ENCODE data around the gene SEPHS2.
"Not testable (repeated sequence)": the region's sequence is repeated elsewhere in the genome, so short reads cannot be mapped to it uniquely, and the experiment has no call there.

Gene SEPHS2

GRCh38 chr16:30445408-30446202 is at the start of gene SEPHS2:
Gene SEPHS2, minus strand, starts transcription at chr16:30445874. Its CDS starts 147 bp downstream, at chr16:30445727.
- in situ Hi-C loops (cut with MboI; ENCODE audit: low sequenced_read_pairs), result loop anchor here (25.0 kb wide), 1 partner anchor 192 kb away; no protein-coding TSS in a partner anchor

DNA sequence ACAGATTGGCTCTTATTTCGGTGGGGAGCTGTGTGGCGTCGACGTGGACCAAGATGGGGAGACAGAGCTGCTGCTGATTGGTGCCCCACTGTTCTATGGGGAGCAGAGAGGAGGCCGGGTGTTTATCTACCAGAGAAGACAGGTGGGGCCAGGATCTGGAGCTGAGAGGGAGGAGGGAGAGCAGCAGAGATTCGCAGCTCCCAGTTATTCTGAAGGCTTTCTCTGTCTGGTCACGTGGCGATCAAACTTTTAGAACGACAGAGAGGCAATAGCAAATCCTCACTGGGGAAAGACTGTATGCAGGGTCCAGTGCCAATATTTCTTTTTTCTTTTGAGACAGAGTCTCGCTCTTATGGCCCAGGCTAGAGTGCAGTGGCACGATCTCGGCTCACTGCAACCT is 49.0 kb upstream of the SEPHS2 start:
- in situ Hi-C loops (cut with MboI; ENCODE audit: low sequenced_read_pairs), result no loop called here

GRCh38 chr16:30493941-30494488 is 48.3 kb upstream of the SEPHS2 start:
- in situ Hi-C loops (cut with MboI; ENCODE audit: low sequenced_read_pairs), result no loop called here

DNA sequence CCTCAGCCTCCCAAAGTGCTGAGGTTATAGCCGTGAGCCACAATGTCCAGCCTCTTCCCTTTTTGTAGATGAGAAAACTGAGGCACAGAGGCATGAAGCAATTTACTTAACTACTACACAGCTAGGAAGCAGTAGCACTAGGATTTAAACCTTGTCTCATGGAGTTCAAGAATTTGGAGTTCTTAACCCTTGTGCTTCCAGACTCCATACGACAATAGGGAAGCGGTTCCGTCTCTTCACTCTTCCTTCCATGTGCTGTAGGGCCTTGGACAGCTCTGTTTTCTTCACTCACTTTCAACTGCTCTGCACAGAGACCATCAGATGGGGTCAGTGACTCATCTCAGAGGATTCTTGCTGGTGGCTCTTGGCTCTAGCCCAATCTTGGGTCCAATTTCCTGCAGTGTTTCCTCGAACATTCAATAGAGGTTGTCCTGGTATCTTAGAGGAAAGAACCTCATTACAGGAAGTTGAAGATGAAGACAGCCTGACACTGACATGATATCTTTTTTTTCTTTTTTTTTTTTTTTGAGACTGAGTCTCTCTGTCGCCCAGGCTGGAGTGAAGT is 46.2 kb upstream of the SEPHS2 start:
- in situ Hi-C loops (cut with MboI; ENCODE audit: low sequenced_read_pairs), result no loop called here

DNA sequence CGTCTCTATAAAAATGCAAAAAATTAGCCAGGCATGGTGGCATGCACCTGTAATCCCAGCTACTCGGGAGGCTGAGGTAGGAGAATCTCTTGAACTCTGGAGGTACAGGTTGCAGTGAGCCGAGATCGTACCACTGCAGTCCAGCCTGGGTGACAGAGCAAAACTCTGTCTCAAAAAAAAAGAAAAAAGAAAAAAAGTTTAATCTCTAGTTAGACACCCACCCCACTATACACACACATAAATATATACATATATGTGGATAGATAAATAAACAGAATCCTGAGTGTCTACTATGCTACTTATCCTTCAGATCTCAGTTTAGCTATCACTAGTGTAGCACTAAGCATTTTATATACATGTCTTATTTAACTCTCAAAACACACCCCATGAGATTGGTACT is 45.6 kb upstream of the SEPHS2 start:
- in situ Hi-C loops (cut with MboI; ENCODE audit: low sequenced_read_pairs), result no loop called here

DNA sequence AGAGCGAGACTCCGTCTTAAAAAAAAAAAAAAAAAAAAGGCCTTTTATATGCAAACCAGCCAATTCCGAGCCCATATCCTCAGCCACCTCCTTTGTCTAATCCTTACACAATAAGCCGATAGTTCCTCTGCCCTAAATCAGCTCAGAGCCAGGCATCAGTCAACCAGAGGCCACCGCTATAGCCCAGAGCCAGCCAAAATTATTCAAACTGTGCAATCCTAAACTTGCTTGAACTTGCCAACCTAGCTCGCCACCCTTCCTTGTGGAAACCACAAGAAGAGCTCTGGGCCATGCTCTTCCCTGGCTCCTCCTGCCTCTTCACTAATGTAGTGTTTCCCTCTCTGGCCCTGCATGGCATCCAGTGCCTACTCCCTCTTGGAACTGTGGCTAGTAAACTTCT is 44.5 kb upstream of the SEPHS2 start:
- in situ Hi-C loops (cut with MboI; ENCODE audit: low sequenced_read_pairs), result no loop called here

GRCh38 chr16:30488764-30489605 is 43.3 kb upstream of the SEPHS2 start:
- in situ Hi-C loops (cut with MboI; ENCODE audit: low sequenced_read_pairs), result no loop called here

DNA sequence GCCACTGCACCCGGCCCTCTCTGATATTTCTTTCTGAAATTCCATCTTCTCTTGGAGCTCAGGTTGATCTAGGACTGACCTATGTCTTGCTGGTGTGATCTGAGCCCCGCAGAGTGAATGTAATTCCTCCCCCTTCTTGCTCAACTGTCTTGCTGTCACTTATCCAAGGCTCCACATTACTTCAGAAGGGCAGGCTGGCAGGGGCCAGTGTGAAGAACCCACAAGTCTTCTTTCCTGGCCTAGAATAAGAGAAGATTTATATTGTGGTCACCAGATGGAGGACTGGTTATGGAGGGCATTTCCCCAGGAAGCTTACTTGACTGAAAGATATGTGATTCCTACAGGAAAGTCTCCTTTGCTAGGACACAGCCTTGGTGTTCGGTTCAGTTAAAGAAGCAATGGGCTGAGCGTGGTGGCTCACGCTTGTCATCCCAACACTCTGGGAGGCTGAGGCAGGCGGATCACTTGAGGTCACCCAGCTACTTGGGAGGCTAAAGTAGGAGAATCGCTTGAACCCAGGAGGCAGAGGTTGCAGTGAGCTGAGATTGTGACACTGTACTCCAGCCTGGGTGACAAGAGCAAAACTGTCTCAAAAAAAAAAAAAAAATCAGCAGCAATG is 40.3 kb upstream of the SEPHS2 start:
- in situ Hi-C loops (cut with MboI; ENCODE audit: low sequenced_read_pairs), result no loop called here

GRCh38 chr16:30484887-30485286 is 39.2 kb upstream of the SEPHS2 start:
- in situ Hi-C loops (cut with MboI; ENCODE audit: low sequenced_read_pairs), result no loop called here

GRCh38 chr16:30482366-30482765 is 36.7 kb upstream of the SEPHS2 start:
- in situ Hi-C loops (cut with MboI; ENCODE audit: low sequenced_read_pairs), result no loop called here

- in situ Hi-C loops (cut with MboI; ENCODE audit: low sequenced_read_pairs), result no loop called here
Measured at GRCh38 chr16:30481381-30481780, 35.7 kb upstream of the SEPHS2 start.

DNA sequence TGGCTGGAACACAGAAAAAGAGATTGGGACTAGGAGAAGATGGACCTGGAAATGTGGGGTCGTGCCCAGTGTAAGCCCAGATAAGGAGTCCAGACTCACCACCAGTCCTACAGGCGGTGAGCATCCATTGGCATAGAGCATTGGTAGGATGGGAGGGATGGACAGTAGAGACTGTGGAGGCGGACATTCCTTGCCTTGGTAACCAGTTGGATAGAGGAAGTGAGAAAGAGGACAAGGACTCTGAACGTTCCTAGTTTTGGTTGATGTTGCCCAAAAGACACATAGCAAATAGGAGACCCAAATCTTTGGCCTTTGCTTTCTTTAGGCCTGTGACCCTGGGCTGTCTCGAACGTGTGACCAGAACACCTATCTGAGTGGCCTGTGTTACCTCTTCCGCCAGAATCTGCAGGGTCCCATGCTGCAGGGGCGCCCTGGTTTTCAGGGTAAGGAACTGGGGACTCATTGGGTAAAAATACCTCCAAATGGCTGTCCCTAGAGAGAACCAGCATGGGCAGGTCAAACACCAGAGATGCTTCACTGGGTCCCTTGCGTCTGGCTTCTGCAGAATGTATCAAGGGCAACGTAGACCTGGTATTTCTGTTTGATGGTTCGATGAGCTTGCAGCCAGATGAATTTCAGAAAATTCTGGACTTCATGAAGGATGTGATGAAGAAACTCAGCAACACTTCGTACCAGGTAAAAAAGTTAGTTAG is 33.2 kb upstream of the SEPHS2 start:
- in situ Hi-C loops (cut with MboI; ENCODE audit: low sequenced_read_pairs), result no loop called here

DNA sequence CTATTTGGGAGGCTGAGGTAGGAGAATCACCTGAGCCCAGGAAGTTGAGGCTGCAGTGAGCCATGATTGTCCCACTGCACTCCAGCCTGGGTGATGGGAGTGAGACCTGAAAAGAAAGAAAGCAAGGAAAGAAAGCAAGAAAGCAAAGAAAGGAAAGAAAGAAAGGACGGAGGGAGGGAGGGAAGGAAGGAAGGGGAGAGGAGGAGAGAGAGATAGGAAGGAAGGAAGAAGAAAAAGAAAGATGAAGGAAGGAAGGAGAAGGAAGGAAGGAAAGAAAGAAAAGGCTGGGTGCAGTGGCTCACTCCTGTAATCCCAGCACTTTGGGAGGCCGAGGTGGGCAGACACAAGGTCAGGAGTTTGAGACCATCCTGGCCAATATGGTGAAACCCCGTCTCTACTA is 32.1 kb upstream of the SEPHS2 start:
- in situ Hi-C loops (cut with MboI; ENCODE audit: low sequenced_read_pairs), result not testable (repeated sequence)

DNA sequence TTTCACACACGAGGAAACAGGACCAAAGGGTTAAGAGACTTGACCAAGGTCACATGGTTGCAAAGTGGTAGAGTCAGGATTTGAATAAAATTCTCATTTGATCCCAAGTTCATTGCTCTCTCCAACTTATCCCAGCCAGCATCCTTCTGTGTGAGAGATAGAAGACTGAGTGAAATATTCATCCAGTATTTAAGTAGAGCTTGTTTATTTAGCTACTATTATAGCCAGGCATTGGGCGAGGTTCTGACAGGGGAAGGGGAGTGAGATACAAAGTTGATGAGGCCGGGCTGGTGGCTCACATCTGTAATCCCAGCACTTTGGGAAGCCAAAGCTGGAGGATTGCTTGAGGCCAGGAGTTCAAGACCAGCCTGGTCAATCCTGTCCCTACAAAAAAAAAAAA is 31.3 kb upstream of the SEPHS2 start:
- in situ Hi-C loops (cut with MboI; ENCODE audit: low sequenced_read_pairs), result no loop called here

- in situ Hi-C loops (cut with MboI; ENCODE audit: low sequenced_read_pairs), result no loop called here
Measured at GRCh38 chr16:30474684-30475083, 29.0 kb upstream of the SEPHS2 start.

DNA sequence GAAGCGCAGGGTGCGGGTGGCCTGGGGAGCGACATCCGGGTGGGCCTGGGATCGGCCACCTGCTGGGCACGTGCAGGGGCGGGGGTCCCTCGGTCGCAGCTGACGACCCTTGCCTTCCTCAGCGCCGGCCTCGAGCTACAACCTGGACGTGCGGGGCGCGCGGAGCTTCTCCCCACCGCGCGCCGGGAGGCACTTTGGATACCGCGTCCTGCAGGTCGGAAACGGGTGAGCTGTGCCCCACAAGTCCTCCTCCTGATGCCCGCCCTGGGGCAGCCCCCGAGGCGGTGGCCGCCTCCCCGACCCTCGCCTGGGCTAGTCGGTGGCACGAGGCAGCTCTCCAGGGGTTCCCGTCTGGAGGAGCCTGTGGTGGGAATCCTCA is 28.4 kb upstream of the SEPHS2 start:
- in situ Hi-C loops (cut with MboI; ENCODE audit: low sequenced_read_pairs), result no loop called here

- in situ Hi-C loops (cut with MboI; ENCODE audit: low sequenced_read_pairs), result no loop called here
Measured at GRCh38 chr16:30473231-30474073, 27.8 kb upstream of the SEPHS2 start.

DNA sequence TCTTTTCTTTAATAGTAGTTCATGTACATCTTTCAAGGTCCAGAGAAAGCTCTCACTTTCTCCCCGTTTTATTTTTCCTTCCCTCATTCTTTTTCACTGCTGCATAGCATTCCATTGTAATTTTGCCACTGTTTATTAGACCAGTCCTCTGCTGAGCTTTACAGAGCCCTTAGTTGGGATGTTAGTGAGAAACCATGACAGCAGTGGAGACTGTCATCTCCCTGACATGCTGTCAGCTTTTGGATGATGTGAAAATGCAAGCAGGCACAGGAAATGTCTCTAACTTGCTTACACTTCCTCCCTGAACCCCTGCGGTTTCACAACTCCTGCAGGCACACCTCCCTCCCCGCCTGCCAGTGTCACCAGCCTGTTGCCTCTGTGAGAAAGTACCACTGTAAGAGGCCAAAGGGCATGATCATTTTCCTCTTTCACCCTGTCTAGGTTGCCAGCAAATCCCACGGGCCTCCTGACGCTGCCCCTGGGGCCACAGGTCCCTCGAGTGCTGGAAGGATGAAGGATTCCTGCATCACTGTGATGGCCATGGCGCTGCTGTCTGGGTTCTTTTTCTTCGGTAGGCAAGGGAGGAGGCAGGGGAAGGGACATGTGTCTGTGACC is 26.8 kb upstream of the SEPHS2 start, which contains the start of gene ITGAL:
ITGAL (plus strand) TSS at position 415 of the 615 bp plus-strand sequence; CDS start at position 511, 96 bp downstream.
- in situ Hi-C loops (cut with MboI; ENCODE audit: low sequenced_read_pairs), result no loop called here

DNA sequence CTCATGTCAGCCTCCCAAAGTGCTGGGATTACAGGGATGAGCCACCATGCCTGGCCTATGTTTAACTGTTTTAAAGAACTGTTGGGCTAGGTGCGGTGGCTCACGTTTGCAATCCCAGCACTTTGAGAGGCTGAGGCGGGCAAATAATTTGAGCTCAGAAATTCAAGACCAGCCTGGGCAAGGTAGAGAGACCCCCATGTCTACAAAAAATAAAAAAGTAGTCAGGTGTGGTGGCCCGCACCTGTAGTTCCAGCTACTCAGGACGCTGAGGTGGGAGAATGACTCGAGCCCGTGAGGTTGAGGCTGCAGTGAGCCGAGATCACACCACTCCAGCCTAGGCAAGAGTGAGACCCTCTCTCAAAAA is 24.9 kb upstream of the SEPHS2 start:
- in situ Hi-C loops (cut with MboI; ENCODE audit: low sequenced_read_pairs), result no loop called here
